Measurements from ENCODE around the gene PDE6B. TPM values are rescaled to one million over a fixed set of nuclear protein-coding genes. Genes with fewer than 3 reads are reported as not detected.

Gene PDE6B
- polyA plus RNA-seq, 1 experiment, result 0.64 TPM

Other genes with a start within 250 kb of the PDE6B start
- 15.2 and 15.8 TPM in 2 replicates for gene ZNF721, start 126.4 kb upstream of the PDE6B start, polyA plus RNA-seq (2011; rRNA removed)
- 40.3 and 46.2 TPM in 2 replicates for gene PIGG, start 126.4 kb upstream of the PDE6B start, polyA plus RNA-seq (2011; rRNA removed)
- gene TMEM271, start 49.3 kb upstream of the PDE6B start, polyA plus RNA-seq (2011; rRNA removed), result not detected in 2 replicates
- 262 and 313 TPM in 2 replicates for gene ATP5ME, start 48.7 kb downstream of the PDE6B start, polyA plus RNA-seq (2011; rRNA removed)
- 12.3 and 13.0 TPM in 2 replicates for gene MYL5, start 49.0 kb downstream of the PDE6B start, polyA plus RNA-seq (2011; rRNA removed)
- 0.11 TPM in 1 of 2 replicates, not detected in the other for gene SLC49A3, start 63.6 kb downstream of the PDE6B start, polyA plus RNA-seq (2011; rRNA removed)
- gene PCGF3, start 80.3 kb downstream of the PDE6B start, polyA plus RNA-seq (2011; rRNA removed), result 37.2 and 44.2 TPM in 2 replicates
- 0.11 TPM in 1 of 2 replicates, not detected in the other for gene CPLX1, start 200.6 kb downstream of the PDE6B start, polyA plus RNA-seq (2011; rRNA removed)

All from AG04450 (cell line).